ENCODE data around the gene METTL13. TPM values are rescaled to one million over a fixed set of nuclear protein-coding genes. Genes with fewer than 3 reads are reported as not detected.

METTL13 gene
- total and polyA plus RNA-seq, 9 of the 15 experiments (the other 6 are each of a cell fraction or from before 2014, with no cell fraction given) = 18.9 to 78.9 (median 54.9) TPM

DNA sequence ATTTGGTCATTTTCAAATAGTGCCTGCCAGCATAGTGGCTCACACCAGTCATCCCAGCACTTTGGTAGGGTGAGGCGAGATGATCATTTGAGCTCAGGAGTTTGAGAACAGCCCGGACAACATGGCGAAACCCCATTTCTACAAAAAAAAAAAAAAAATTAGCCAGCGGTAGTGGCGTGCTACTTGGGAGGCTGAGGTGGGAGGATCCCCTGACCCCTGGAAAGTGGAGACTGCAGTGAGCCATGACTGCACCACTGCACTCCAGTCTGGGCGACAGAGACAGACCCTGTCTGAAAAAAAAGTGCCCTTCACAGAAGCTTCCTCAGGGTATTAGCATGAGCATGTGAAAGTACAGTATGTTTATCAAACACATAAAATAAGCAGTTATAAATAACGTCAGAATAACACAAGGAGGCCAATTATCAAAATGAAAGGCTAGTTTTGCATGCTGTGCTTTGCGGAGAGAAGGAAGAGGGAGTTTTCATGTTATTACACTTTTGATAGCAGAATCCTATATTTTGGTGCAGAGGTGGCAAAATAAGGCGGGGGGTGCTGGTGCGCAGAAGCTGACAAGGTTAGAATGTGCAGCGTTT, 781 bp upstream of the METTL13 start (continued):
- TF ChIP-seq BRD9 (IDR thresholded peaks at IDR 0.05; ENCODE audit: low read depth, partially characterized antibody) (peak; percentile 54), POLR2B (IDR thresholded peaks at IDR 0.05; ENCODE audit: low read depth, partially characterized antibody) (peak; percentile 64), ZNF830 (CRISPR knock-in tag; IDR thresholded peaks at IDR 0.05) (0 out of 2 replicates have a peak, but pooled peaks have one; percentile 19), TAF7 (tag; IDR thresholded peaks at IDR 0.05) (peak; percentile 75), TAF9B (IDR thresholded peaks at IDR 0.05; ENCODE audit: partially characterized antibody) (peak; percentile 60), SUPT5H (IDR thresholded peaks at IDR 0.05) (peak; percentile 40), ZNF175 (CRISPR knock-in tag; IDR thresholded peaks at IDR 0.05; ENCODE audit: low read depth) (peak; percentile 80; the same call in 1 of the 2 replicates), SMAD4 (CRISPR knock-in tag; conservative IDR thresholded peaks at IDR 0.05) (0 out of 2 replicates have a peak, but pooled peaks have one; percentile 19), ETV1 (tag; conservative IDR thresholded peaks at IDR 0.05; ENCODE audit: low read depth) (0 out of 2 replicates have a peak, but pooled peaks have one; percentile 38), TEAD1 (CRISPR knock-in tag; IDR thresholded peaks at IDR 0.05) (peak in 1 of 2 experiments; percentile 33; a peak in 1 of 4 replicates), HSF4 (CRISPR knock-in tag; IDR thresholded peaks at IDR 0.05; ENCODE audit: borderline replicate concordance) (no peak), ARID1B (IDR thresholded peaks at IDR 0.05) (peak; percentile 51), SMARCE1 (IDR thresholded peaks at IDR 0.05) (peak; percentile 69; the same call in 1 of the 2 replicates), PML (IDR thresholded peaks at IDR 0.05; ENCODE audit: low read length) (0 out of 2 replicates have a peak, but pooled peaks have one; percentile 21), ZNF589 (CRISPR knock-in tag; IDR thresholded peaks at IDR 0.05; ENCODE audit: low read depth) (peak; percentile 32; the same call in 1 of the 2 replicates), SMARCC2 (IDR thresholded peaks at IDR 0.05; ENCODE audit: low read depth) (peak; percentile 40; the same call in 1 of the 2 replicates), NFYB (IDR thresholded peaks at IDR 0.05; ENCODE audit: extremely low read depth, insufficient read length) (no peak), ZNF133 (CRISPR knock-in tag; IDR thresholded peaks at IDR 0.05) (no peak), ZNF3 (CRISPR knock-in tag; IDR thresholded peaks at IDR 0.05) (0 out of 2 replicates have a peak, but pooled peaks have one; percentile 10), ZNF384 (IDR thresholded peaks at IDR 0.05; ENCODE audit: low read depth, low read length) (peak; percentile 78), SIN3A (IDR thresholded peaks at IDR 0.05; ENCODE audit: borderline replicate concordance in 2 of 2, control insufficient read depth in 1 of 2, low read depth in 2 of 2, low read length in 2 of 2) (0 out of 4 replicates have a peak, but pooled peaks of 1 of the 2 experiments have one; percentile 8)
- TF ChIP-seq, protein P1, sequence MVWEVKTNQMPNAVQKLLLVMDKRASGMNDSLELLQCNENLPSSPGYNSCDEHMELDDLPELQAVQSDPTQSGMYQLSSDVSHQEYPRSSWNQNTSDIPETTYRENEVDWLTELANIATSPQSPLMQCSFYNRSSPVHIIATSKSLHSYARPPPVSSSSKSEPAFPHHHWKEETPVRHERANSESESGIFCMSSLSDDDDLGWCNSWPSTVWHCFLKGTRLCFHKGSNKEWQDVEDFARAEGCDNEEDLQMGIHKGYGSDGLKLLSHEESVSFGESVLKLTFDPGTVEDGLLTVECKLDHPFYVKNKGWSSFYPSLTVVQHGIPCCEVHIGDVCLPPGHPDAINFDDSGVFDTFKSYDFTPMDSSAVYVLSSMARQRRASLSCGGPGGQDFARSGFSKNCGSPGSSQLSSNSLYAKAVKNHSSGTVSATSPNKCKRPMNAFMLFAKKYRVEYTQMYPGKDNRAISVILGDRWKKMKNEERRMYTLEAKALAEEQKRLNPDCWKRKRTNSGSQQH (CRISPR knock-in tag; IDR thresholded peaks at IDR 0.05) = 0 out of 2 replicates have a peak, but pooled peaks have one; percentile 20
- TF ChIP-seq, protein P2, sequence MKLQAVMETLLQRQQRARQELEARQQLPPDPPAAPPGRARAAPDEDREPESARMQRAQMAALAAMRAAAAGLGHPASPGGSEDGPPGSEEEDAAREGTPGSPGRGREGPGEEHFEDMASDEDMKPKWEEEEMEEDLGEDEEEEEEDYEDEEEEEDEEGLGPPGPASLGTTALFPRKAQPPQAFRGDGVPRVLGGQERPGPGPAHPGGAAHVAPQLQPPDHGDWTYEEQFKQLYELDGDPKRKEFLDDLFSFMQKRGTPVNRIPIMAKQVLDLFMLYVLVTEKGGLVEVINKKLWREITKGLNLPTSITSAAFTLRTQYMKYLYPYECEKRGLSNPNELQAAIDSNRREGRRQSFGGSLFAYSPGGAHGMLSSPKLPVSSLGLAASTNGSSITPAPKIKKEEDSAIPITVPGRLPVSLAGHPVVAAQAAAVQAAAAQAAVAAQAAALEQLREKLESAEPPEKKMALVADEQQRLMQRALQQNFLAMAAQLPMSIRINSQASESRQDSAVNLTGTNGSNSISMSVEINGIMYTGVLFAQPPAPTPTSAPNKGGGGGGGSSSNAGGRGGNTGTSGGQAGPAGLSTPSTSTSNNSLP (IDR thresholded peaks at IDR 0.05; ENCODE audit: borderline replicate concordance, low read depth, low read length) = no peak
- TF ChIP-seq, protein P3, sequence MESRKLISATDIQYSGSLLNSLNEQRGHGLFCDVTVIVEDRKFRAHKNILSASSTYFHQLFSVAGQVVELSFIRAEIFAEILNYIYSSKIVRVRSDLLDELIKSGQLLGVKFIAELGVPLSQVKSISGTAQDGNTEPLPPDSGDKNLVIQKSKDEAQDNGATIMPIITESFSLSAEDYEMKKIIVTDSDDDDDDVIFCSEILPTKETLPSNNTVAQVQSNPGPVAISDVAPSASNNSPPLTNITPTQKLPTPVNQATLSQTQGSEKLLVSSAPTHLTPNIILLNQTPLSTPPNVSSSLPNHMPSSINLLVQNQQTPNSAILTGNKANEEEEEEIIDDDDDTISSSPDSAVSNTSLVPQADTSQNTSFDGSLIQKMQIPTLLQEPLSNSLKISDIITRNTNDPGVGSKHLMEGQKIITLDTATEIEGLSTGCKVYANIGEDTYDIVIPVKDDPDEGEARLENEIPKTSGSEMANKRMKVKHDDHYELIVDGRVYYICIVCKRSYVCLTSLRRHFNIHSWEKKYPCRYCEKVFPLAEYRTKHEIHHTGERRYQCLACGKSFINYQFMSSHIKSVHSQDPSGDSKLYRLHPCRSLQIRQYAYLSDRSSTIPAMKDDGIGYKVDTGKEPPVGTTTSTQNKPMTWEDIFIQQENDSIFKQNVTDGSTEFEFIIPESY (CRISPR knock-in tag; IDR thresholded peaks at IDR 0.05) = peak; percentile 46; the same call in 1 of the 2 replicates
